ENCODE results near the gene MYRFL.

- TF ChIP-seq CTCF (IDR thresholded peaks at IDR 0.05) (no peak), POLR2A (IDR thresholded peaks at IDR 0.05) (no peak)
These were observed 85.7 kb downstream of the MYRFL start for GRCh38 chr12:69910694-69911093.
